ENCODE results near the gene MS4A18.

MS4A18 gene

GRCh38 chr11:60774726-60775125, 50.2 kb downstream of the MS4A18 start:
- no peak overlapping the region for H3K4me3 ChIP-seq (ENCODE audit: low read length)
- no peak for TF ChIP-seq CTCF (IDR thresholded peaks at IDR 0.05; ENCODE audit: insufficient read depth, low read depth, low read length, missing control alignments)
- DNase-seq (ENCODE audit: low read depth): no peak

GRCh38 chr11:60775420-60775961, 51.0 kb downstream of the MS4A18 start:
- TF ChIP-seq CTCF (IDR thresholded peaks at IDR 0.05; ENCODE audit: insufficient read depth, low read depth, low read length, missing control alignments): peak; percentile 91
- peak; percentile 86 for DNase-seq (ENCODE audit: low read depth)
- H3K4me3 ChIP-seq (ENCODE audit: low read length): no peak overlapping the region

- no peak for TF ChIP-seq CTCF (IDR thresholded peaks at IDR 0.05; ENCODE audit: insufficient read depth, low read depth, low read length, missing control alignments)
- H3K4me3 ChIP-seq (ENCODE audit: low read length): no peak overlapping the region
- DNase-seq (ENCODE audit: low read depth): no peak
These were observed 51.6 kb downstream of the MS4A18 start for GRCh38 chr11:60776167-60776566.

GRCh38 chr11:60777106-60777505, 52.6 kb downstream of the MS4A18 start:
- no peak overlapping the region for H3K4me3 ChIP-seq (ENCODE audit: low read length)
- DNase-seq (ENCODE audit: low read depth): no peak
- no peak for TF ChIP-seq CTCF (IDR thresholded peaks at IDR 0.05; ENCODE audit: insufficient read depth, low read depth, low read length, missing control alignments)

GRCh38 chr11:60777572-60777971, 53.1 kb downstream of the MS4A18 start:
- peak; percentile 81 for DNase-seq (ENCODE audit: low read depth)
- no peak for TF ChIP-seq CTCF (IDR thresholded peaks at IDR 0.05; ENCODE audit: insufficient read depth, low read depth, low read length, missing control alignments)
- H3K4me3 ChIP-seq (ENCODE audit: low read length): no peak overlapping the region

- H3K4me3 ChIP-seq (ENCODE audit: low read length): no peak overlapping the region
- no peak for TF ChIP-seq CTCF (IDR thresholded peaks at IDR 0.05; ENCODE audit: insufficient read depth, low read depth, low read length, missing control alignments)
These were observed 55.5 kb downstream of the MS4A18 start for GRCh38 chr11:60780065-60780464.

GRCh38 chr11:60780774-60781173, 56.3 kb downstream of the MS4A18 start:
- DNase-seq (ENCODE audit: low read depth): no peak
- no peak for TF ChIP-seq CTCF (IDR thresholded peaks at IDR 0.05; ENCODE audit: insufficient read depth, low read depth, low read length, missing control alignments)
- H3K4me3 ChIP-seq (ENCODE audit: low read length): no peak overlapping the region

More at GRCh38 chr11:60780065-60780464, 55.5 kb downstream of the MS4A18 start:
- DNase-seq (ENCODE audit: low read depth): no peak

All from epithelial cell of esophagus (primary cell).